Measurements from ENCODE around the gene SYNC.

SYNC gene

DNA sequence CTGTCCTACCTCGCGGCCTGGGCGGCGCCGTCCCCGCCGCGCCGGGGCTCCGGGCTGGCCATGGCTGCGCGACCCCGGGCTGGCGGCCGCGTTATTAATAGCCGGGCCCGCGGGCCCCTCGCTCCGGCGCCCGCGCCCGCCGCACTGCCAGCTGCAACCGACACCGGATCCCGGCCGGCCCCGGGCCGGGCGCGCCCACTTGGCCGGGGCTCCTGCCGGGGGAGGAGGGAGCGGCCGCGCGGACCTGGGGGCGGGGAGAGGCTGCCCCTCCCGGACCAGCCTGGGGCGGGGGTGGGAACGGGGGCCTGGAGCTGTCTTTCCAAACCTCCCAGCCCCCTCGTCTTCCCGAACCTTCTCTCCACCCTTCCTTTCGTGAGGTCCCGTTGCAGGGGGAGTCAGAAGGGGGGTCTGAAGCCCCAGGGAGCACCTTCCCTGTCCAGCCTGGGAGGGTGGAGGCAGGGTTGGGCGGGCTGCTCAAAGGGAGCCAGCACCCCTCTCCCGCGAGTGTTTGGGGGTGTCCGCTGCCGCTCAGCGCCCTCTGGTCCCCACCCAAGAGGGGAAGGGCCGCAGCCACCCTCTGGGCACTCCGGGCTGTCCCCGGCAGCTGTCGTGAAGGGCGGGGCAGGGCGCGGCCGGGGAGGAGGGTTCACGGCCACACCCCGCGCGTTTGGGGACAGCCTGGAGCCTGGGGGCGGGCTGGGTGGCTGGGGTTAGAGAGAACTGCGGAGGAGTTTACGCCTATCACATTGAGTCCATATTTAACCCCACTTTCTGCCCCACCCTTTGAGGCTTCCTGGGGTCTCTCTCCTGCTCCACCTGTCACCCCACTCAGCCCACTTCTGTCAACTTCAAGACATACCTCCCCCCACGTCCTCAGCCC, at the start of gene SYNC:
Gene SYNC (minus strand): TSS at position 172 of the 880 bp plus-strand sequence. CDS start 110 bp downstream, at position 62.
- no peak for DNase-seq (ENCODE audit: low read depth in 1 of 2, low spot score in 1 of 2)

DNA sequence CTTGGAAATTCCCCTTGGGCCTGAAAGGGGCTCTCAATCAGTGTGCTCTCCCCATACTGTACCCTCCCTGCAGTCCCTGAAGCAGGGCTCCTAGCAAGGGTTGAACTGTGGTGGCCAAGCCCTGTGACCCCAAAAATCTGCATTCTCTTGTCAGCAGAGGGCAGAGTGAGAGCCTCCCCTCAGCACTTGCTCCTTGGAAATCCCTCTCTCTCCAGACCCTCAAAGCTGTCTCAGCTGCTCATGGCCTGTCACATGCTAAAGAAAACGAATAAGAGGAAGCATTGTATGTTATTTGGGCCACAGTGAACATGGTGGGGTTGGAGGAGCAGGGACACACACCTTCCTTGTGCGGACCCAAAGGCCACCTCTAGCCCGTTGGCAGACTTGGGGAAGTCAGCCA, 47.2 kb upstream of the SYNC start:
- DNase-seq (ENCODE audit: low read depth in 1 of 2, low spot score in 1 of 2) = no peak

DNA sequence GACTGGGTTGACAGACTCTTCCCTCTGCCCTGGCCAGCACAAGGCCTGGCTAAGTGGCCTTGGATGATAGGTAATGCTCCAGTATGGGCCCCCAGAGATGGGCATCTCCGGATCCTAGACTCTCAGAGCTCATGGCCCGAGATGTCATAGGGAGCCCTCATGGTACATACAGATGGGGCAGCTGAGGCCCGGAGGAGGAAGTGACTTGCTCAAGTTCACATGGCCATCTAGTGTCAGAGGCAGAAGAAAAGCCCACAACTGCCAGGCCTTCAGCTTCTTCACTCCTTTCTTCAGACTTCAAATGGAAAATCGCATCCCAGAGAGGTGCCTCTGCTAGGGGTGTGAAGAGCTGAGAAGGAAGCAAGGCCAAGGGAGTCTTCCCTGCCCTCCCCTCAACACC, 46.8 kb upstream of the SYNC start:
- no peak for DNase-seq (ENCODE audit: low read depth in 1 of 2, low spot score in 1 of 2)

DNA sequence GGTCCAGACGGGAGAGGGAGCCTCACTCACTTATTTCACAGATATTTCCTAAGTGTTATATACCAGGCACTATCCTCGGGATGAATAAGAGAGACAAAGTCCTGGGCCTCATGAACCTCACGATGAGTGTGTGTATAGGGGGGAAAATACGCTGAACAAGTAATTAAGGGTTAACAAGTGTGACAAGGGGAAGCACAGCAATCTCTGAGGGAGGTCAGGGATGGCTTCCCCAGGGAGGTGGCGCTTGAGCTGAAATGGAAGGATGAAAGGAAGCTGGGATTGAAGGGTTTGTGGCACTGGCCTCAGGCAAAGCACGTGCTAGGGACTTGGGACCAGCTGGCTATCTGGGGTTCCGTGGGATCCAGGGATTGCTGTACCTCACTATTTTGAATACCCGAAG, 46.4 kb upstream of the SYNC start:
- DNase-seq (ENCODE audit: low read depth in 1 of 2, low spot score in 1 of 2) = no peak

DNA sequence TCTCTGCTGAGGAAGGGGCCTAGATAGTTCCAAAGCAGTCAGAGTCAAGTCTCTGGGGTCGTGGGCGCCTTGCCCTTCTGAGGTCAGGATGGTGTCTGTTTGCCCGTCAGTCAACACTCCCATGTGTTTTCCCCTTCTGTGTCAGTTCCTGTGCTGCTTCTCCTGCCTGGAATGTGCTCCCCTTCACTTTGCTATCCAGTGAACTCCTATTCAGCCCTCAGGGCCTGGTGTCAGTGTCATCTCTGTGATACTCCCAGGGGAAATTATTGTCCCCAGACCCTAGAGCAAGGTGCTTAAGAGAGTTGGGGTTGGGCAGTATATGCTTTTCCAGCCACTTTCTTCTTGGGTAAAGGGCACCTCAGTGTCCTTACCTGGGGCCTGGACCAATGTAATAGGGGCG, 45.8 kb upstream of the SYNC start:
- no peak for DNase-seq (ENCODE audit: low read depth in 1 of 2, low spot score in 1 of 2)

DNA sequence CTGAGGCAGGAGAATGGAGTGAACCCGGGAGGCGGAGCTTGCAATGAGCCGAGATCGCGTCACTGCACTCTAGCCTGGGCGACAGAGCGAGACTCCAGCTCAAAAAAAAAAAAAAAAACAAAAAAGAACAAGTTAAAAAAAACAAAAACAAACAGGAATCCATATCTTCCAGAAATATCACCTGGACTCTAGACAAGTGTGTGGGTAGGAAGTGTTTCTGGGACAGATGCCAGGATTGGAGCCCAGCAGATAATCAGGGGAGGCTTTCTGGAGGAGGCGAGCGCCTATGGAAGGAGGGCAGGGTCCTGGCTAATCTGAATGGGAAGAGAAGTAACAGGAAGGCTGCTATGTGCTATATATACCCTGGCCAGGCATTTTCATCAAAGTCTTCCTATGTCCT, 43.6 kb upstream of the SYNC start:
- no peak for DNase-seq (ENCODE audit: low read depth in 1 of 2, low spot score in 1 of 2)

DNA sequence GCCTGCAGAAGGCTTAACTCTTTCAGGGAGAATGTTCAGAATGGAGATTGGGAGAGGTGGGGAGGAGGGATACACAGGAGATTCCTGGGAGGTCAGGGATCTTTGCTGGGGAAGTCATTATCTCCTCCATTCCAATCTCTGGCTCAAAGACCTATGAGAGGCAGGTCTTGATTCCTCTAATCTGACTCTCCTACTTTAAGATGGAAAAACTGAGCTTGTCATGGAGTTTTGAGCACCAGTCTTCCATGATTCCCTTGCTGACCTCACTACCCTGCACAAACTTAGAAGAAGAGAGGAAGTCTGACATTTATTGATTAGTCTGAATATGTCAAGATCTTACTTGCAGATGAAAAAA, 41.5 kb upstream of the SYNC start:
- DNase-seq (ENCODE audit: low read depth in 1 of 2, low spot score in 1 of 2) = no peak

DNA sequence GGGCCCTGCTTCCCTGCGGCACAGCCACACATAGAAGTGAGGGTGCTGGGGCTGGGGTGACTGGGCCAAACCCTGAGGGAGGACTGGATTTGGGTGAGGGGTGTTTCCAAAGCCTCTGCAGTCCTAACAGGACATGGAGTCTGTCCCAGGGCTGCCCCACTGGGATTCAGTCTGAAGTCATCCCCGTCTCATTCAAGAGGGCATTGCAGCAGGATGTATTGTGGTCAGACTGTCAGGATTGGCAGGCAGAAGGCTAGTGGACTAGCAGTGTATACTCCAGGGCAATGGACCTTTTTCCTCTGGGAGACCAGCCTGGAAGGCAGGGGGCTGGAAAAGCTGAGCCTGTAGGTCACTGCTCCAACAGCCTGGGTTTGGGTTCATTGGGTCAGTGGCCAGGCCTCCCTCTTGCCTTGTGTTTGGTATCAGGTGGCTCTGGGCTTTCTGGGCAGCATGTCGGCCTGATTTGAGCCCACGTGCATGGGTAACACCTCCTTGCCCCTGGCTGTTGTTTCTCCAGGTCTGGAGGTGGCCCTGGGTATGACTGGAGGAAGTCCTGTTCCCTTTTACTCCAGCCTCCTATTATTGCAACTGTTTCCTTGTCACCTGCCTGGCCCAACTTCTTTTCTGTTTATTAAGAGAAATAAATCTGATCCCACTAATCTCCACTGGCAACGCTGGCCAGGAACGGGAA, 41.0 kb upstream of the SYNC start:
- DNase-seq (ENCODE audit: low read depth in 1 of 2, low spot score in 1 of 2) = no peak

DNA sequence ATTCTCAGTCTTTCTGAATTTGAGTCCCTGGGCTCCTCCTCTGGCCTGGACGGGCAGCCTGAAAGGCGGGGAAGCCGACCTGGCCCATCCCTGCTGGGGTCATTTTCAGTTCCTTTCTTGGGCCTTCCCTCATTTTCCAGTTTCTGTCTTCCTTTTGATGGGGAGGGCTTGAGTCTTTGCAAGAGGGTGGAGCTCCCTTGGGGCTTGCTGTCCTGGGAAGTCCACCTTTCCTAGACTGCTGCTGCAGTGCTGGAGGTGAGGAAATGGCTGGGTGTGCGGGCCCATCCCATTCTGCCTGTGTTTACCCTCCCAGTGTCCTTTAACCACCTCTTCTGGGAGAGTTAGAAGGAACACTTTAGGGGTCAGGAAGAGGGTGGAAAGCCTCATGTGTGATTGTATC, 40.4 kb upstream of the SYNC start:
- no peak for DNase-seq (ENCODE audit: low read depth in 1 of 2, low spot score in 1 of 2)

DNA sequence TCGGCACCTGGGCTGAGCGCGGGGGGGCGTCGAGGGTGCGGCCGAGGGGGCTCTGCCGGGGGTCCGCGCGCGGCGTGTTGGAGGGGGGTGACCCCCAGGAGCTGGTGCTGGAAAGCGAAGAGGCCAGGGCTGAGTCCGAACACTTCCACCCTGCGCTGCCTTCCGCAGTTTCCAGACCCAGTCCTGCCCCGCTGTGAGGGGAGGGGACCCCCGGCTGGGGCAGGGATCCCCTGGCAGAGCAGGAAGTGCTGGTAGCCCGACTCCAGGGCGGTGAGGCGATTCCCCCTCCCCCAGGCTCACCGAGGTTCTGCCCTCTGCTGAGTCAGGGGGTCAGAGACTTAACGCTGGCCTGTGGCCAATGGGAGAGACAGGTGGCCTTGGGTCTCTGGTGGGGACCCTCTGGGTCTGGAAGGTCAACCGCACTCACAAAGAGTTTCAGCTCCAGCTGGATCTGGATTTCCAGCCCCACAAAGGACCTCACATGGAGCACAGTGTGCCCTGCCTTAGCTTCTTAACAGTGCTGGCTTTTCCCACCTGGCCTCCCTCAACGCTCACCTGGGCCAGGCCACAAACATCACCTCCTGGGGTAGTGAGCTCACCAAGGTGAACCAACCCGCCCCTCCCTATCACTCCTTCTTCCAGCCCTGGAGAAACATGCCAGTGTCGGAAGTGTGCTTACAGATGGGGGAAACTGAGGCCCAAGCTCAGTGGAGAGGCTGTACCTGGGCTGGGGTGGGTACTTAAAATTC, 39.8 kb upstream of the SYNC start:
- DNase-seq (ENCODE audit: low read depth in 1 of 2, low spot score in 1 of 2) = no peak

DNA sequence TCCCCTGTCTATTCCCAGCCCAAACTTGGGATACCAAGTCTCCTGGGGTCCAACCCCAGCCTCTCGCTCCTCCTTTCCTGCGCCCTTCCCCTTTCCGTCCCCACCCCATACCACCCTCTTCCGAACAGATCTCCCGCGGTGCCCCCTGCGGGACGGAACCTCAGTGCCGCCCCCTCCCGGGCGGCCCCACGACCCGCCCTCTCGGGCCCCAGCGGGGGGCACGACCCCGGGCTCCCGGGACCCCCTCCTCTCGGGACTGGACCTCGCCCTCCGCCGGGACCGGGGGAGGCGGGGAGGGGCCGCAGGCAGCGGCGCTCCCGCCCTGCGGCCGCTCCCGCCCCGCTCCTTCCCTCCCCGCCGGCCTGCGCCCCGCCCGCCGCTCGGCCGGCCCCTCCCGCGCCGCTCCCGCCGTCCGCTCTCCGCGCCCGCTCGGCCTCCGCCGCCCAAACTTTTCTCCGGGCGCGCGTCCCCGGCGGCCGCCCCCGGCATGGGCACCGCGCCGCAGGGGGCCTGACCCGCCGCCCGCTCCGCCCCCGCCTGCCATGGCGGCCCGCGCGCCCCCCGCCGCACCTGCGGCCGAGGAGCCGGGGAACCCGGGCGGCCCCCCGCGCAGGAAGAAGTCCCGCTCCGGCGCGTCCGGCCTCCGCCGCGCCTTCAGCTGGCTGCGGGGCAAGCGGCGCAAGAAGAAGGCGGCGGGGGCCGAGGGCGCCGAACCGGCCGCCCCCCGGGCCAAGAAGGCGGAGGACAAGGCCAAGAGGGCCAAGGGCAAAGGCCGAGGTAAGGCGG, 39.0 kb upstream of the SYNC start:
- no peak for DNase-seq (ENCODE audit: low read depth in 1 of 2, low spot score in 1 of 2)

DNA sequence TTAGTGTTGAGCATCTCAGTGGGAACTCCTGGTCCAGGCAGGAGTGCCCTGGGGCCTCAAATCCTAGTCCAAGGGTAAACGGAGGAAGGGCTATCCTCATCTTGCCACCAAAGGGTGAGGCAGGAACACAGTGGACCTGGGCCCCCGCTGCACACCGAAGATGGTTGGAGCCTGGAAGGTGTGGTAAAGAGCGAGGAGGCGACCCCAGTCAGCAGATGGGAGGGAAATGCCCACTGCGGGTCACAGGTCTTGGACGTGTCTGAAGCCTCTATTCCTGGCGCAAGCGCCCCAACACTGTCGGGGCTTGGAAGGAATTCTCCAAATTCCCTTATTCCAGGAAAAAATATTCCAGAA, 38.5 kb upstream of the SYNC start:
- no peak for DNase-seq (ENCODE audit: low read depth in 1 of 2, low spot score in 1 of 2)

DNA sequence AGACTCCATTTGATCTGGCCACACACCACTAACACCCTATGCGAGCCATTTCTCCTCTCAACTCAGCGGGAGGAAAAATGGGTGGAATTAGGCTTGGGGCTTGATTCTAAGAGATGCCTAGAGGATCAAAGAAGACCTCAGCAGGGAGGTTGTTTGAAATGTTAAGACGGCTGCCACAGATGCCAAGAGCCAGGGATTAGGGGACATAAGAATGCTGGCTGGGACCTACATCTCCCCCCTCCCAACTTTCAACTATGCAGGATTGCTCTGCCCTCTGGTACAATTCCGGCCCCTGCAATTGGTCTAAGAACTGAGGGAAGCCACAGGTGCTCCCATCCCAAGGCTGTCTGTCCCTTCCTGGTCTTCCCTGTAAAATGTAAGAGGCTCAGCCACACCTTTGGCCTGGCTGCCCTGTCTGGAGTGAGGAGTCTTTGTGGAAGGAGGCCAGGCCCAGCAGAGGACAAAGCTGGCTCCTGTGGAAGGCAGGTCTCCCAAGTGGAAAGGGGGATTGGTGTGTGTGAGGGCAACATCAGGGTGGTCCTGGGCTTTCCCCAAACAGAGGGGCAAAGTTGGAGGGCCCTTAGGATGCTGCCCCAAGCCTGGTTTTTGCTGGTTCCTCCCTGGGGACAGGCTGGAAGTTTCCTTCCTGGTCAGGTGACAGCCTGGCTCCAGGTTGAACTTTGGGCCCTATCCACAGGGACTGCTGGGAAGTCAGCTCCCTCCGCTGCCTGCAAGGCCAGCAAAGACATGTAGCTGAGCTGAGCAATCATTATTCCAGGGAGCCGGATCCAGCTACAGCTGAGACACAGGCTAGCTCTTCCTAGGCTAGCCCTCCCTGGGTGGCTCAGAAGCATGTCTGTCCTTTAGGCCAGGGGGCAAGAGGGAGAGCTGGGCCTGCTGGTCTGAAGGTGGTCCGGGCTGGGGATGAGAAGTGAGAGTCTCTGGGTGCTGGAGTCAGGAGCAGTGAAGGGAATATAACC, 34.5 kb upstream of the SYNC start:
- DNase-seq (ENCODE audit: low read depth in 1 of 2, low spot score in 1 of 2) = no peak

DNA sequence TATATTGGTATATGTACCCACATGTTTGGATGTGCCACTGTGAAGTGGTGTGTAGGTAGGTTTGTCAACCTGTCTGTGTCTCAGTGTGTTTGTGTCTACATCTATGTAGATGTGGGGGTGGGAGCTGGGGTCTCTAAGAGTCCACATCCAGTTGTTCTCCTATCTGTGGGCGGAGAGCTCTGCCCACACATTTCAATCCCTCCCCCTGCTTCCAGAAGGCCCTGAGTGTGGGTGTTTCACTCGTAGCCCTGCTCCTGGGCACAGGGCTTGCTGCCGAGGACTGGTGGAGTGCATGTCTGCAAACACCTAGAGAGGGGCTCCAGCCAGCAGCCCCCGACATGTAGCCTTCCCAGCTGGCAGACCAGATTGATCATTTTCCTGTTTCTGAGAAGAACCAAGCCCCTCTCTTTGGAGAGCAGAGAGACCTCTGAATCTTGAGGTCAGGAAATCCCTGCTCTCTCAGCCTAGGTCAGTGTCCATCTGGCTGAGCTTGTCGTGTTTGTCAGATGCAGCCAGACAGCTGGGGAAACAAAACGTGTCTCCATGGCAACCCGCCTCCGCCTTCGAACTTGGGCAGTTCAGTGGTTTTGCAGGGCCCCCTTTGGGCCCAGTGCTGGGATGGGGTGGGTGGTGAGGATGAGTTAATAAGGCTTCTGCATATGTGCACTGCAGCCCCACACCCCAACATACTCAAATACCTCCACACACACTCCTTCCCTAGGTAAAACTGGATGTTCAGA, 31.2 kb upstream of the SYNC start:
- no peak for DNase-seq (ENCODE audit: low read depth in 1 of 2, low spot score in 1 of 2)

DNA sequence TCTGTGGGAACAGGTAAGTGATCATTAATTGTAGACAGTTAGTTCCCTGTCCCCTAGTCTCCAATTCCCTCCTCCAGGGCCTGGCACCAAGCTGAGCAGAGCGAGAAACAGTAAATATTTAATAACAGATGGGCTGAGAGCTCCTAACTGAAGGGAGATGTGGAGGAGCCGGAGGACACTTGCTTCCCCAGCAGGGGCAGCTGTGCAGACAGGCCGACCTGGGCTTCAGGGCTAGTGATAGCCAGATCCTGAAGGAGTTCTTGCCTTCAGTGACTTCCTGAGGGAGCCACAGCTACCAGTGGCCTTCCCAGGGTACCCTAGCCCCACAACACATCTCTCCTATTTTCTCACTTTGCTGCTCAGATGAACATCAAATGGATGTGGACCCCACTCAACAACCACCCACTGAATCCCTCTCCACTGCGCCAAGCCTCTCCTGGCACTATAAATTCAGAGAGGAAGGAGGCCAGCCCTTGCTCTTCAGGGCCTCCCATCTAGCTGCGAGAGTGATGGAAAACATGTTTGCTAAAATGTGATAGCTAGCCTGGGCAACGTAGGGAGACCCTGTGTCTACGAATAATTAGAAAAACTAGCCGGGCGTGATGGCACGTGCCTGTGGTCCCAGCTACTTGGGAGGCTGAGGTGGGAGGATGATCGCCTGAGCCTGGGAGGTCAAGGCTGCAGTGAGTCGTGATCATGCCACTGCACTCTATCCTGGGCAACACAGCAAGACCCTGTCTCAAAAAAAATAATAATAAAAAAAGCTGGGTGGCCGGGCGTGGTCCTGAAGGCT, 26.9 kb upstream of the SYNC start:
- no peak for DNase-seq (ENCODE audit: low read depth in 1 of 2, low spot score in 1 of 2)

DNA sequence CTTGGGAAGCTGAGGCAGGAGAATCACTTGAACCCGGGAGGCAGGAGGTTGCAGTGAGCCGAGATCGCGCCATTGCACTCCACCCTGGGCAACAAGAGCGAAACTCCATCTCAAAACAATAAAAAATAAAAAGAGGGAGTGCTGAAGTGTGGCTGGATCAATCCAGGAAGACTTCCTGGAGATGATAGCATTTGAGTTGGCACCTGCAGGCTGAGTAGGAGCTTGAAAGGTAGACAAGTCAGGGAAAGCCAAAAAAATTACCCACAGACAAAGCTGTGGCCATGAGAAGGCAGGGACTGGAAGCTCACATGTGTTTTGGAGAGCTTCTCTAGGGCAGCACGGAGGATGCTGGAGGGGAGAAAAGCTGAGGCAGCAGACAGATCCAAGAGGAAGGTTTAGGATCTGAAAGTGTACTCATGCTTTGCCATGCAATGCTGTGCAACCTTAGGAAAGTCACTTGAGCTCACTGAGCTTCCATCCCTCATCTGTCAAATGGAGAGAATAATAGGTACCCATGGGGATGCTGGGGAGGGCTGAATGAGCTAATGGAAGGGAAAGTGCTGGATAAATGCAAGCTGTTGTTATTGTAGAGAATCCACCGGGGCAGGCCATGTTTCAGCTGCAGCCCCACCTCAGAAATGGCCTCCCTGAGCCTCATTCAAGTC, 26.0 kb upstream of the SYNC start:
- DNase-seq (ENCODE audit: low read depth in 1 of 2, low spot score in 1 of 2) = no peak

DNA sequence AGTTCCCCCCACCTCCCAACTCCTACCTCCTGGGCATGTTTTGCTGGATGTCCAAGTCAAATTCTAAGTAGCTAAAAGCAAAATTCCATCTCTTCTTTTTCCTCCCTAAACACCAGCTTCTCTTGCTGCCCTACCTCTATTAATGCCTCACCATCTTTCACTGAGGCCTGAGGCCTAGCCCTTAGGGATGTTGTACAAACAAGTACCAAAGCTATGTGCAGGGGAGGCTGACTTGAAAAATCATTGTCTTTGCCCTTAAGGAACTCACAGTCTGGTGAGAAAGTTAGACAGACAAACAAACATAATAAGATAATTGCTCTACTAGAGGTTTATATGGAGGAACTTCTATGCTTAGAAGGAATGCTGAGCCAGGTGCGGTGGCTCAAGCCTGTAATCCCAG, 25.3 kb upstream of the SYNC start:
- DNase-seq (ENCODE audit: low read depth in 1 of 2, low spot score in 1 of 2) = no peak

DNA sequence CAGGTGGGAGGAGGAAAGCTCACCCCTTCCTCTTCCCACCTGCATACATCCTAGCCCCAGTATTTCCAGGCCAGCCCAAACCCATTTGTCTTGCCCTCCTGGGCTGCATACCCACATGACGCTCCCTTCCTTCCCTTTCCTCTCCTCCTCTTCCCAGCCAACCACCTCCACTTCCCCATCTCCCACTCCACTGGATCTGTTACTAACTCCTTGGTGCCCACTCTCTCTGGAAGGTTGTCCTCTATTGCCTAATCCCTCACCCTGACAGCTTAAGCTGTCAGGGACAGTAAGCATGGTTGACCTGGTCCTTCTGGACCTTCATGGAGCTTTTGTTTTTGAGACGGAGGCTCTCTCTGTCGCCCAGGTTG, 23.0 kb upstream of the SYNC start:
- no peak for DNase-seq (ENCODE audit: low read depth in 1 of 2, low spot score in 1 of 2)
